ENCODE measurements around the gene MYBPC3.

The MYBPC3 gene

GRCh38 chr11:47378010-47378835, 25.7 kb upstream of the MYBPC3 start, which contains the start of gene SPI1:
Gene SPI1, minus strand, starts transcription at chr11:47378547. Its CDS starts 194 bp downstream, at chr11:47378353.
- TF ChIP-seq CTCF (IDR thresholded peaks at IDR 0.05; ENCODE audit: low read depth, low read length), result no peak
- no peak within 1 kb of the TSS for H3K4me3 ChIP-seq (replicated peaks in 1 of 2; ENCODE audit: low read depth in 2 of 2, low read length in 2 of 2)
- no peak for DNase-seq (ENCODE audit: low read depth in 2 of 2)

- DNase-seq (ENCODE audit: low read depth in 2 of 2), result no peak
- H3K4me3 ChIP-seq (replicated peaks in 1 of 2; ENCODE audit: low read depth in 2 of 2, low read length in 2 of 2), result no peak overlapping the region
- TF ChIP-seq CTCF (IDR thresholded peaks at IDR 0.05; ENCODE audit: low read depth, low read length), result no peak
These were observed 25.1 kb upstream of the MYBPC3 start for GRCh38 chr11:47377571-47378009.

GRCh38 chr11:47376525-47377371, 24.2 kb upstream of the MYBPC3 start:
- no peak overlapping the region for H3K4me3 ChIP-seq (replicated peaks in 1 of 2; ENCODE audit: low read depth in 2 of 2, low read length in 2 of 2)
- DNase-seq (ENCODE audit: low read depth in 2 of 2), result peak in 1 of 2 donors; percentile 12
- TF ChIP-seq CTCF (IDR thresholded peaks at IDR 0.05; ENCODE audit: low read depth, low read length), result no peak

GRCh38 chr11:47376107-47376524, 23.6 kb upstream of the MYBPC3 start:
- DNase-seq (ENCODE audit: low read depth in 2 of 2), result no peak
- TF ChIP-seq CTCF (IDR thresholded peaks at IDR 0.05; ENCODE audit: low read depth, low read length), result no peak
- no peak overlapping the region for H3K4me3 ChIP-seq (replicated peaks in 1 of 2; ENCODE audit: low read depth in 2 of 2, low read length in 2 of 2)

- no peak overlapping the region for H3K4me3 ChIP-seq (replicated peaks in 1 of 2; ENCODE audit: low read depth in 2 of 2, low read length in 2 of 2)
- no peak for TF ChIP-seq CTCF (IDR thresholded peaks at IDR 0.05; ENCODE audit: low read depth, low read length)
- no peak for DNase-seq (ENCODE audit: low read depth in 2 of 2)
These were observed 23.1 kb upstream of the MYBPC3 start for GRCh38 chr11:47375546-47376085.

- H3K4me3 ChIP-seq (replicated peaks in 1 of 2; ENCODE audit: low read depth in 2 of 2, low read length in 2 of 2), result no peak overlapping the region
- TF ChIP-seq CTCF (IDR thresholded peaks at IDR 0.05; ENCODE audit: low read depth, low read length), result no peak
- no peak for DNase-seq (ENCODE audit: low read depth in 2 of 2)
These were observed 22.5 kb upstream of the MYBPC3 start for GRCh38 chr11:47375020-47375419.
